Measurements from ENCODE around the gene GGN. TPM values are rescaled to one million over a fixed set of nuclear protein-coding genes. Genes with fewer than 3 reads are reported as not detected.
A peak's percentile ranks its signal among the peaks of the same experiment; 100 is the strongest.
"Not testable (repeated sequence)": the region's sequence is repeated elsewhere in the genome, so short reads cannot be mapped to it uniquely, and the experiment has no call there.

GGN gene
- 0.36 and 0.59 TPM in 2 replicates for total RNA-seq
- polyA plus RNA-seq (2012), result 1.6 TPM

- DNase-seq (ENCODE audit: low read depth), result peak; percentile 88
These were observed at the start of gene GGN for GRCh38 chr19:38387550-38388348. TSS of gene GGN (minus strand) at chr19:38388034. CDS start at chr19:38387261, 773 bp downstream.

DNA sequence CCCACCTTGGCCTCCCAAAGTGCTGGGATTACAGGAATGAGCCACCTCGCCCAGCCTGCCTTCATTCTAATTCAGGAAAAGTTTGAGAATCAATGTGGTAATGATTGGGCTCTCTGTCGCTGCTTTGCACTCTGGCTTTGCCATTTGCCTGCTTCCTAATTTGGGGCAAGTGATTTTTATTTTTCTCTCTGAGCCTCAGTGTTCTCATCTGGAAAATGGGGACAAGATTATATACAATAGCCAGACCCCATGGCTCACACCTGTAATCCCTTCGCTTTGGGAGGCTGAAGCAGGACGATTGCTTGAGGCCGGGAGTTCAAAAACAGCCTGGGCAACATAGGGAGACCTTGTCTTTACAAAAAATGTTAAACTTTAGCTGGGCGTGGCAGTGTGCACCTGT lies 49.5 kb upstream of the GGN start:
- no peak for DNase-seq (ENCODE audit: low read depth)

GRCh38 chr19:38434549-38435051 lies 46.8 kb upstream of the GGN start:
- DNase-seq (ENCODE audit: low read depth), result peak; percentile 99

- DNase-seq (ENCODE audit: low read depth), result peak; percentile 92
These were observed 45.5 kb upstream of the GGN start, which contains the start of gene RYR1 for GRCh38 chr19:38433268-38433733. TSS of gene RYR1 (plus strand) at chr19:38433691. CDS start at chr19:38433830, 139 bp downstream.

- peak; percentile 37 for DNase-seq (ENCODE audit: low read depth)
These were observed 43.1 kb upstream of the GGN start for GRCh38 chr19:38430931-38431330.

- no peak for DNase-seq (ENCODE audit: low read depth)
These were observed 42.0 kb upstream of the GGN start for GRCh38 chr19:38429811-38430156.

- peak; percentile 81 for DNase-seq (ENCODE audit: low read depth)
These were observed 41.4 kb upstream of the GGN start for GRCh38 chr19:38429055-38429810.

- not testable (repeated sequence) for DNase-seq (ENCODE audit: low read depth)
These were observed 39.3 kb upstream of the GGN start for GRCh38 chr19:38427035-38427677.

DNA sequence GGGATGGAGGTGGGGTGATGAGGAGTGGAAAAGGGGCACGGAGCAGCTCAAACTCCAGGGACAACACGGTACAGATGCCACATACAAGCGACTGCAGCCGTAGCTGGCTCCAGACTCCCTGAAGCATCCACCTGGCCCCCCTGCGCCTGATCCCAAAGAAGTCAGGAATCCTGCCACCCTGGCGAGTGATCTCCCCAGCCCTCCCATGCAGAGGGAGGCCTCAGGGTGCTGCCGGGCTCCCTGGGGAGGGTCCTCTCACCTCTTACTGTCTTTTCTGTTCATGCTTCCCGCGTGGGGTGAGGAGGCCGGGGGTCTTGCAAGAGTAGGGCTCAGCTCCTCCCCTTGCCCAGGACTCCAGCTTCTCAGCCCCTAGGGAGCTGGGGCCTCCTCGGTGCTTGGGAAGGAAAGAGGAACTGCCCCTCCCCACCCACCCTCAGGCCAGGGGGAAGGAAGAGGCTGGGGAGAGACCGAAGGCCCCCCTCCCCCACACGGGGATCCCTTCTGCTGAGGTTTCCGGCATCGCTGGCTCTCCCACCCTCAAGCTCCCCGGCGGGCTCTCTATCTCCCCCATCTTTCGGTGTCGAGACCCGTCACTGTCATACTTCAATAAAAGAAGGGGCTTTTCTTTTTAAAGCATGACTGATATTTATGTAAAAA lies 38.1 kb upstream of the GGN start, which contains the start of gene RASGRP4:
Gene RASGRP4 (minus strand): TSS at position 410 of the 657 bp plus-strand sequence. CDS start 128 bp downstream, at position 282.
- DNase-seq (ENCODE audit: low read depth), result no peak

GRCh38 chr19:38425222-38425809 lies 37.5 kb upstream of the GGN start:
- no peak for DNase-seq (ENCODE audit: low read depth)

- DNase-seq (ENCODE audit: low read depth), result no peak
These were observed 36.4 kb upstream of the GGN start for GRCh38 chr19:38424272-38424671.

GRCh38 chr19:38422438-38422837 lies 34.6 kb upstream of the GGN start:
- no peak for DNase-seq (ENCODE audit: low read depth)

DNA sequence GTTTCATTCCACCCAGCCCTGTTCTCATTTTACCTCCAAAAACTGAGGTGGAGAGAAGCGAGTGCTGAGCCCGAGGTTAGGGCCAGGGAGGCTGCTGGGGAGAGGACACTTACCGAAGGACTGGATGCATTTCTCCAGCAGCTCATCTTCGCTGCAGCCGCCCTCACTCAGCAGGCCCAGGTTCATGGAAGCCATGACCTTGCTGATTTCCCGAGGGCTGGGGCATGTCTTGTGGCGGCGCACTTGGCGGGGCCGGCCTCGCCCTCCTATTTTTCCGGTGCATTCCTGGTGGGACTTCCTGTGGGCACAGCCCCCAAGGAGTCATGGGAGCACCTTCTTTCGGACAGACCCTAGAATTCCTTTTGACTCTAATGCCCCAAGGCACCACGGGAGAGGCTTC lies 34.0 kb upstream of the GGN start:
- no peak for DNase-seq (ENCODE audit: low read depth)

- DNase-seq (ENCODE audit: low read depth), result no peak
These were observed 33.1 kb upstream of the GGN start for GRCh38 chr19:38420935-38421334.

GRCh38 chr19:38417544-38418506 lies 30.0 kb upstream of the GGN start:
- DNase-seq (ENCODE audit: low read depth), result no peak

DNA sequence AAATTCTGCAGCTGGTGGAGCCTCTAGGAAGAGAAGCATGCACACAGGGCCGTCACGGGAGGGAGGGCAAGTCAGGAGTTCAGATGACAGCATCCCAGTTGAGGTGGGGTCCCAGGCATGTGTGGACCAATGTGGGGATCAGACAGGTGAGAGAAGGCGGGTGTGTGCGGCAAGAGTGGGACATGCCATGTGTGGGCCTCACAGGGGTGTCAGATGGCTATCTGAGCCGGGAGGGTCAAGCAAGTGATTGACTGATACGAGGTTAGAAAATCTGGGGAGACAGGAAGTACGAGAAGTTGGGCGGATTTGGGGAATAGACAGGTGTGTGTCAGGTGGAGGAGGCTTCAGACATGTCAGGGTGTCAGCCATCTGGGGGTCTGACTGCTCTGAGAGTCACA lies 29.3 kb upstream of the GGN start:
- no peak for DNase-seq (ENCODE audit: low read depth)

DNA sequence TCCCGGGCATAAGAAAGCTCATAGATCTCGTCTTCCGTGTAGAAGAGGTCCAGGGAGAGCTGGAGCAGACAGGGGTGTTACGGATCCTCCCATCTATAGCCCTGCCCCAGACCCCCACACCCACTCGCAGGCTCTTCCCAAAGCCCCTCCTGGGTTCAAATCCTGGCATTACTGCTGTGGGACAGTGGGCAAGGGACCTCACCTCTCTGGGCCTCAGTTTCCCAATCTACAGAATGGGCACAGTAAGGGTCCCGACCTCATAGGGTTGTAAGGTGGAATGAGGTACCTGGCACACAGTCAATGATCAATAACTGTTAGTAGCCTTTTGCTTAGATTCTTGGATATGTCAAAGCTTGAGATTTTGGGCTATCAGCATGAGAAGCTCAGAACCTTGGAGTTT lies 25.6 kb upstream of the GGN start:
- DNase-seq (ENCODE audit: low read depth), result no peak

- DNase-seq (ENCODE audit: low read depth), result peak; percentile 61
These were observed 25.1 kb upstream of the GGN start for GRCh38 chr19:38412961-38413360.

- no peak for DNase-seq (ENCODE audit: low read depth)
These were observed 24.7 kb upstream of the GGN start for GRCh38 chr19:38412491-38412890.
